Bone marrow (tissue), 2 donors: ENCODE measurements around the gene ITGAV.

Source experiments
- DNase-seq, 2 donors: peaks; one replicate each; lab custom pipeline; 2025; lab: John Stamatoyannopoulos, UW

Gene ITGAV

DNA sequence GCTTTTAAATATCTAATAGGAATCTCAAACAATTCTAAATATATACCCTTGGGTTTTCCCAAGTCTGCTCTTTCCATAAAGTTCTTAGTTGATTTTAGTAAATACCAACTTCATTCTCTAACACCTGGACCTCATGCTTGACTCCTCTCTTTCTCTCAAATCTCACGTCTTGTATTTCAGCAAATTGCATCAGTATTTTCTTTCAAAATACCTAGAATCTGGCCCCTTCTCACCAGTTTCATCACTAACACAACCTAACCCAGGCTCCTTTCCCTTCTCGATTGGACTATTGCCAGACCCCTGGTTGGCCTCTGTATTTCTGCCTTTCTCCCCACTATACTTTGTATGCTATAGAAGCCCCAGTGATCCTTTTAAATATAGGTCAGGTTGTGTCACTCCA is 81.0 kb downstream of the ITGAV start:
- no peak for DNase-seq

DNA sequence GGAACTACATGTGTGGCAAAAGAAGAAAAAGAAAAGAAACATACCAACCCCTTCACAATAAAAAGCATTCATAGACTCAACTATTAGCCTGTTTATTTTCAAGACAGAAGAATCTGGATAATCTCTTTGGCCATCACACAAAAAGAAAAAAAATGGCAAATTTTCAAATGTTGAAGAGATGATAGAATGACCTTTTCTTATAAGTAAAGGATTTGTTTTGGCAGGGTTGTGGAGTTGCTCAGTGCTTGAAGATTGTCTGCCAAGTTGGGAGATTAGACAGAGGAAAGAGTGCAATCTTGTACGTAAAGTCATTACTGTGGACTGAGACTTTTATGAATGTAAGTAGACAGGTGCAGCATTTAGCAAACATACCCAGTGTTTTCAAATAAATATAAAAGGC is 85.5 kb downstream of the ITGAV start:
- DNase-seq: no peak

DNA sequence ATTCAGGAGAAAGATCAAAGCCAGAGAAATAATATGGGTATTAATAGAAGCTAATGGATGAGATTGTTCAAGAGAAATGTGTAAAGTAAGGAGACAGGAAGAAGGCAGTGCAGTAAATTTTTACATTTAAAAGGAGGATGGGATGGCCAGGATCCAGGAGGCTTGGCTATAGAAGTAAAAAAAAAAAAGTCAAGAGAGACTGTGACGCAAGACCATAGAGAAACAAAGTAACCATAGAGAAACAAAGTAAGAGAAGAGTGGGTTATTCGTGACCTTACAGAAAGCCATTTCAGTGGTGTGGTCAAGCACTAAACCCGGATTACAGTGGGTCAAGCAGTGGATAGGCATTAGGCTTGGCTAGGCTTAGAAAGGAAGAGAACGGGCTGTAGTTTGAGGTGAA is 93.5 kb downstream of the ITGAV start:
- no peak for DNase-seq

DNA sequence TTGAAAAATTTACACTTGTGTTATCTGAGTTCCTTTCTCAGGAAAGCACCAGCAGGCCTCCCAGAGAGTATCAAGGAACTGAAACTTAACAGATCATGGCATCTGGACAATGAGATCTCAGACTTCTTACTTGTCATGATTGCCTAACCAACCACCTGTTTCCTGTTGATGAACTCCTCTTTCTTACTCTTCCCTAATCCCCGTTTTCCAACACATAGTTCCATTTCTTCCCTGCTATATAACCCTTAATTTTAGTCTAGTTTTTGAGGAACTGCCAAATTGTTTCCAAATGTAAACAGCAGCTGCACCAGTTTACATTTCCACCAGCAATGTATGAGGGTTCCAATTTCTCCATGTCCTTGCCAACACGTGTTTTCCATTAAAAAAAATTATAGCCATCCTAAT is 98.0 kb downstream of the ITGAV start:
- DNase-seq: no peak

DNA sequence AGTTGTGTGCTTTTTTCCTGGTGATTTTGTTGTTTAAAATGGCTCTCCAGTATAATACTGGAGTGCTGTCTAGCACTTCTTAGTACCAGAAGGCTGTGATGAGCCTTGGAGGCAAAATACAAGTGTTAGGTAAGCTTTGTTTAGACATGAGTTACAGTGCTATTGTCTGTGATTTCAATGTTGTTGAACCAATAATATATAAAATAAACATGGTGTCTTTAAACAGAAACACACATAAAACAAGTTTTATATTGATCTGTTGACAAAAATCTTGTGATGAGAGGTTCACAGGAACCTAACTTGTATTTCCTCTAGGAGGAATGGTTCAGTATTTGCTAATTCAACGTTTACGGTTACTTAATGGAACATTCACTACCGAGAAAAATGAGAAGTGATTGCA is 99.0 kb downstream of the ITGAV start:
- DNase-seq: no peak

DNA sequence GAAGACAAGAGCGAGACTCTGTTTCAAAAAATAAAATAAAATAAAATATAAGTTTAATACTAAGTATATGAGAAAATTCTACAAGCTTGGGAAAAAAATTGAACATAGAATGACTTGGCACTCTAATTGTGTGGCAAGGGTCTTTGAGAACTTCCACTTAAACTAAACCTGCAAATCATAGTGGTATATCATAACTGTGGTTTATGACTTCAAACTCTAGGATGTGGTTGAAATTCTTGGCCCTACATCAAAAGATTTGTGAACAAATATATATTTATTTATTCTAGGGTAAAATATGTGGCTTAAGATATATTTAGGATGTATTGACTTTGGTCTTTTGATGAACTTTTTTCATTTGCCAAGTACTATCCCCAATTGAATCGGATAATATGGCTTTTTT is 100.9 kb downstream of the ITGAV start:
- DNase-seq: no peak

DNA sequence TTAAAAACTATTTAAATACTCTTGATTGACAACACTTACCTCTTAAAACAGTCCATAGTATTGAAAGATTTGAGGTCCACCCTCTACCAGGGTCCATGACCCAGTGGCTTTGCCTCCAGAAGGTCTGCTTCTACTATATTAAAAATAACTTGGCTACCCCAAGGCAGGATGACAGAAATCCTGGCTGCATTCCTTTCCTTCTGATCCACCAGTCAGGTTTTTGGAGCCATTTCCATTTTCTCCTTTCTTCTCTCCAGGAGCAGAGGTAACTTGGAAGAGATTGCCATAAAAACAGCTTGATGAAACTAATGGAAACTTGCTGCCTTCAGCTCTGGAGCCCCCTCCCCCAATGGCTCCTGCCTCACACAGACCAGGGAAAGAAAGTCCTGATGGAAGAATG is 101.4 kb downstream of the ITGAV start:
- DNase-seq: no peak

DNA sequence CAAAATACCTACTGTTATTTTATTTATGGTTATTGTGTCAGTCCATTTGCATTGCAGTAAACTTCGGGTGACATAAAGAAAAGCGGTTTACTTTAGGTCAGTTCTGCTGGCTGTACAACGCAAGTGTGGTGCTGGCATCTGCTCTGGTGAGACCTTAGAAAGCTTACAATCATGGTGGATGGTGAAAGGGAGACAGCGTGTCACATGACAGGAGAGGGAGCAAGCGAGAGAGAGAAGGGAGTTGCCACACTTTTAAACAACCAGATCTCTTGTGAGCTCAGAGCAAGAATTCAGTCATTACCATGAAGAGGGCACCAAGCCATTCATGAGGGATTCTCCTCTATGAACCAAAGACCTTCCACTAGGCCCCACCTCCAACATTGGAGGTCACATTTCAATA is 102.0 kb downstream of the ITGAV start:
- DNase-seq: no peak

DNA sequence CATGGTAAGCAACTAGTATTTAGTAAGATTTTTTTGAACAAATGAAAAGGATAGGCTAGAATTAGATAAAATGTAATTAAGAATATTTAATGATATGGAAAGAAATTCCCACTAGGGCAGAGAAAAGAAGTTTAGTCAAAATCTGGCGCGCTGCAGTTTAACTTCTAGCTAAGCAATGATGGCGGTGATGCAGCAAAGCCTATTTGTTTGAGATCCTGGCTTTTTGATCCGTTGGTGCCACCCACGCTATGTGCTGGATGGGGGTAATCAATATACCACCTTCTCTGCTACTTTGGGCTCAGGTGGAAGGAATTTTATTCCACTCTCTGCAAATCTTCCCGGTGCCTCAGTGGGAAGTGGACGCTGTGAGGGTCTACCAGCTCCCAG is 103.6 kb downstream of the ITGAV start:
- DNase-seq: no peak

DNA sequence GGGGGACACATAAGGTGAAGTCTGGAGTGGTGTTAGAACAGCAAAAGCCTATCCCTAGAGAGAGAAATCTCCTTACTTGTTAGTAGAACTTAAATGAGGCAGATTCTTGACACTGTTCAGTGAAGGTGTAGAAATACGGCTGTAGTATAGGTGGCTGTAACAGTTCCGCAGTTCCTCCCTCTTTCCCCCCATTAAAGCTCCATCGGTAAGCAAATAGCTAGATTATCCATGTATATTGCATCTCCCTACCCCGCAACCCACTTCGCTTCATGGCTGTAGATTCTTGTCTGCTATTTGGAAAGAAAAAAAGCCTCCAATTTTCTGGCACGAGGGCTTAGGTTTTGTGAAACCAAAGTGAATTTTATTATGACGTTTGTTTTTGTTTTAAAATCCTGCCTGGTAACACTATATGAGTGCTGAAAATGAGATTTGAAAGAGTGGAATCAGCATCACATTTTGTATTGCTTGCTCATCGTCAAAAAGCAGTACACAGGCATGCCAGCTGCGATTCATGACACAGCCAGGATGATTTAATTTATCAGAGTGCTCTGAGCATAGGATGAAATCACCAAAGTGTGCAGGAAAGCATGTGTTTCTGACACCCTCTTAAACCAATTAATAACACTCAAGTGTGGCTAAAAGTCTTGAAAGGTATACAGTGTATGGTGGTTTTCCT is 105.4 kb downstream of the ITGAV start:
- no peak for DNase-seq

DNA sequence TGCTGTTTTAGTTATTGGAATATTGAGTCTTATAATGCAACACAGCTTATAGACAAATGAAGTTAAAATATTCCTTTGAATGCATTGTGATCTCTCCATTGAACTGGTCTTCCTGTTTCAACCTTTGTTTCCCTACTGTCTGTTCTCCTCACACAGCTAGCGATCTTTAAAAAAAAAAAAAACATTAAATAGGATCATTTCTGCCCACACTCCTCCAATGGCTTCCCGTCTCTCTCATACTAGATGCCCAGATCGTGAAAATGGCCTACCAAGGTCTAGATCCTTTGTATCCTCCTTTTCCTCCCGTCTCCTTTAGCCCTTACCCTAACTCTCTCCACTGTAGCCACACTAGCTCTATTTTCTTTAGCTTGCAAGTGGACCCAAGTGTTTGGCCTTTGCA is 106.4 kb downstream of the ITGAV start:
- no peak for DNase-seq

DNA sequence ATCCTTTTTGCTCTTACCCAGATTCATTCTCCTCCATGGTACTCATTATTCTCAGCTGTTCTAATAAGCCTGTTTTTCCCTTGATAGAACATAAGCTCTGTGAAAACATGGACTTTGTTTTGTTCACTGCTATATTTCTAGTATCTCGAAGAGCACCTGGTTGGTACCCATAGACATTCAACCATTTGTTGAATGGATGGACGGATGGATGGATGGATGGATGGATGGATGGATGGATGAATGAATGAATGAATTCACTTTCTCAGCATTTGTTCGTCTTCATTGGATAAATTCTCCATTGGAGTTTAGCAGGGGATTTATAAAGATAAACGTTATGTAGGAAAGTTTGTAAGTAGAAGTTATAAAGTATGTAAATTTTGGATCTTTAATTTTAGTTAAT is 106.9 kb downstream of the ITGAV start:
- no peak for DNase-seq

DNA sequence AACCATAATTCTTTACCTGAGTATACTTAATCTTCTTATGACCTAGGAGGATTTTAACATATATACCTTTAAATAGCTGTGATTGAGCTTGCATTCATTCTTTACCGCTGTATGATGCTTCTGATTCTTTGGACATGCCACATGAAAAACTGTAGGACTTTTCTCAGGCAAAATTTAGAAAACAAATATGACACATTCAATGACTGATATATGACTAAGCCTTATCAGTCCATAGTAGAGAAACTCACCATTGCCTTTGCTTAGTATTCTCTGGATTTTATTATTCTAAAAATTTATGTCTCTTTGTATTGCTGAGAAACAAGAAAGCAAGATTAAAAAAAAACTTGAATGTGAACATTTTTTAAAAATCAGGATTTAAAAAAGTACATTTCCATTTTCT is 107.7 kb downstream of the ITGAV start:
- DNase-seq: no peak

DNA sequence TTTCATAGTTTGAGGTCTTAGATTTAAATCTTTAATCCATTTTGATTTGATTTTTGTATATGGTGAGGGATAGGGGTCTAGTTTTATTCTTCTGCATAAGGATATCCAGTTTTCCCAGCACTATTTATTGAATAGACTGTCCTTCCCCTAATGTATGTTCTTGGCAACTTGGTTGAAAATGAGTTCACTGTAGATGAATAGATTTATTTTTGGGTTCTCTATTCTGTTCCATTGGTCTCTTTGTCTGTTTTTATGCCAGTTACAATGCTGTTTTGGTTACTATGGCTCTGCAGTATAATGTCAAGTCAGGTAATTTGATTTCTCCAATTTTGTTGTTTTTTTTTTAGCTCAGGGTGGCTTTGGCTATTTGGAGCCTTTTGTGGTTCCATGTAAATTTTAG is 109.9 kb downstream of the ITGAV start:
- DNase-seq: no peak

DNA sequence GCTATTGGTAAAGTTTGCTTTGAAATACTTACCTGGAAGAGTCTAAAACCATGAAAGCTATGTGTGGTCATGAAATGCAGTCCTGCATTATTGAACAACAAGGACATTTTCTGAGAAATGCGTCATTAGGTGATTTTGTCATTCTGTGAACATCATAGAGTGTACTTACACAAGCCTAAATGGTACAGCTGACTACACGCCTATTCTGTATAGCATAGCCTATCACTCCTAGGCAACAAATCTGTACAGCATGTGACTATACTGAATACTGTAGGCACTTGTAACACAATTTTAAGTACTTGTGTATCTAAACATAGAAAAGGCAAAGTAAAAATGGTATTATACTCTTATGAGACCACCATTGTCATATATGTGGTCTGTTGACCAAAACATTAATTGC is 112.2 kb downstream of the ITGAV start:
- no peak for DNase-seq

DNA sequence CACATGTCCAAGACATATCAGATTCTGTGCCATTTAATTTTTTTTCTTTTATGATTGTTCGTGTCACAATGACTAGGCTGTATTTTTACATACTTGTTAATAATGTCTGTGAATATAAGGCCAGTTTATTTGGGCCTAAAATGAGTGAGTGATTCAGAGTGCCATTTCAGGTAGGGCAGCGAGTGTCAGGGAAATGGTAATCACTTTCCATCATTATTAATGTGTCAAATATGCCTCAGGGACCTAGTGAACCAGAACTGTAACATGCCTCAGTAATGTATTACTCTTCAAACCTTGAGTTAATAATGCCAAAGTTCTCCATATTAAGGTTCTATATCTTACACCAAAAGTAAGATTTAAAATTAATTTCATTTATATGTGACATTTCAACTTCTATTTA is 112.6 kb downstream of the ITGAV start:
- DNase-seq: no peak

DNA sequence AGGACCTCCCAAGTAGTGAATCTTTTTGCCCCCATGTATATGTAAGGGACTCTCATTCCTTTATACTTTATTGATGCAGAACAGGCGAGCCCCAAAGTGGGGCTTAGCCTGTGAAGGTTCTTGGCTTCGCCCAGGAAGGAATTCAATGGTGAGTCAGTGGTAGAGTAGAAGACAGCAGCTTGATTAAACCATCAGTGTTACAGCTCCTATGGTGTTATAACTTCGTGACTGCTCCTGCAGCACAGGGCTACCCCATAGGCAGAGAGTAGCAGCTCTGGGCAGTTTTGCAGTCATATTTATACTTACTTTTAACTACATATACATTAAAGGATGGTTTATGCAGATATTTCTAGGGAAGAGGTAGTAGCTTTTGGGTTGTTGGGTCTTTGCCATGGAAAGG is 115.0 kb downstream of the ITGAV start:
- DNase-seq: no peak

DNA sequence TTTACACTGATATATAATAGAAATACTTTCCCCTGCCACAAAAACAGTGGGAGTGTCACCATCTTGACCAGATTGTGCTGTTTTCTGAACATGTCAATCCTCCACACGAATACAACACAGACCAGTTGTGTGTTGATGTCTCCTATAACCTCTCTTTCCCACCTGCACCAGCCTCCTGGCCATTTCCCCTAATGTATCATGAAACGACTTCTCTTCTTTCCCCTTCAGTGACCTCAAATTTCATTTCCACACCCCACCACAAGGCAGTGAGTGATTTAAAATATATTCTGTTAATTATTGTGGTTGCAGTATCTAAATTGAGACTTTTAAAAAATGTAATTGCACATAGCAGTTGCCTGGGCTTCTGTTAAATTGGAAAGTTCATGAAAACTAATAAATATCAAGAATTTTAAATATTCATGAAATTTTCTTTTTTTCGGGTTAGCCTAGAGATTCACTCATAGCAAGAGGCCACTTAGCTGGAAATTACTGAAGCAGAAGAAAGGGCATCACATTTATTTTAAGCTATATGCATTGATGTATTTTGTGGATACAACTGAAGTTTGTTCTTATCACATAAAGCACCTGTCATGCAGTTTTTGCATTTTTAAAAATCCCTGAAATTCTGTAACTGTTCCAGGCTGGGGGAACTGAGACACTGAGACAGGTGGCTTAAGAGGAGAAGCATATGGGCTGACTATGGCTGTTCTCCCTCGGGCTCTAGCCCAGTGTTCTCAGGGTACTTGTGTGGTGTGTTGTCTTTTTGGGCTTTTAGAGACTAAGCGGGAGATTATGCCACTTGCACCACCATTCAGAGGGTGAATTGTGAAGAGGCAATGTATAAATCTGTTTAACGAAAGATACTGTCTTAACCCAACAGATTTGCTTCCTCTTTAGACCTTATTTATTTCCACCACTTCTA is 119.9 kb downstream of the ITGAV start:
- DNase-seq: no peak

DNA sequence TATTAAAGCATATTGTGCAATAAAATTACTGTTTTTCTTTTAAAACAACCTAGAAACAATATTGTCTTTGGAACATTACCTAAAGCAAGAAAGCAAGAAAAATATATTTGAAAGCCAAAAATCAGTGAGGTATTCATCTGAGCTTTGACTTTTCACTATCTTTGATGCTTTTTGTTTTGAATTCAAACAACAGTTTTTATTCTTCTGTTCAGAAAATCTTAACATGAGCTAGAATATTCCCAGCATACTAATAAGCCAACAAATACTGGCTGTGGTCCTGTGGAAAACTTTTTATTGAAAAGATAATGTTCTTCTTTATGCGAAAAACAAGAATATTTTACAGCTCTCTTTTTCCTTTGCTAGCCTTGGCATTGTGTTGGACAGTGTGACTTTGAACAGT is 123.8 kb downstream of the ITGAV start:
- no peak for DNase-seq

DNA sequence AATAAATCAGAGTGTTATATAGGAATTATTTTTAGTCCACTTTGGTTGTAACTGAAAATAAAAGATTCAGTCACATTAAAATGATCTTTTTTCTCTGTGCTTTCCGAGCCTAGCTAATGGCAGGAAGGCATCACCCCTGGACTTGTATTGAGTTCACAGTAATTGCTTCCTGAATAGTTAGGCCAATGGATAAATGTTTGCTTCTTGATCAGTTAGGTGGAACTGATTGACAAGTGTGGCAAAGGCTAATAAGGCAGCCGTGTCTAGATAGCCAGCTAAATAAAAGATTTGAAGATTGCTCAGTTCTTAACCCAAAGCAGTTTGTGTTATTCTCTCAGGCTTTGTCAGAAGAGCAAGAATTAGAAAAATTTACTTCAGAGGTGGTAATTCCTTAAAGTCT is 124.8 kb downstream of the ITGAV start:
- DNase-seq: no peak

DNA sequence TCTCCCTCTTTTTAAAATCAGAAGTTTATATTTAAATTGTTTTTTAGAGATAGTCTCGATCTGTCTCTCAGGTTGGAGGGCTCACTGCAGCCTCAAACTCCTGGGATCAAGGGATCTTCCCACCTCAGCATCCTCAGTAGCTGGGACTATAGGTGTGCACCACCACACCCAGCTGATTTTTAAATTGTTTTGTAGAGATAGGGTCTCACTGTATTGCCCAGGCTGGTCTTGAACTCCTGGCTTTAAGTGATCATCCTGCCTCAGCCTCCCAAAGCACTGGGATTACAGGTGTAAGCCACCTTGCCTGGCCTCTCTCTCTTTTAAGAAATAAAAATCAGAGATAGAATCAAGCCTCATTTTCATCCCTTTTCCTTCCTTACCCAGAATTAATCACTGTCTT is 126.1 kb downstream of the ITGAV start:
- no peak for DNase-seq

DNA sequence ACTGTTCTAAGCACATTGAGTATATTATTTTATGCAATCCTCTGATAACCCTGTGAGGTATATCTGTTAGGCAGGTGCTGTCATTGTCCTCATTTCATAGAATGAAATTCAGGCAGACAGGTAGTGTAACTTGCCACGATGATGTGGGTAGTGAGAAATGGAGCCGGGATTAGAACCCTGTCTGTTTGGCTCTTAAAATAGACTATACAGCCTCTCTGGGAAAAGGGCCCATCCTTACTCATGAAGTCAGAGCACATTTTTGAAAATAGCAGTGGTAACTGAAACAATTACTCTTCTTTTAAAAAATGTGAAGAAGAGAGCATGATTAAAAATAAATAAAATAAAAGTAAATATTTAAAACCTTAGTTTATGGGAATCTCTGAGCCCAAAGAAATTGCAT is 127.0 kb downstream of the ITGAV start:
- no peak for DNase-seq

DNA sequence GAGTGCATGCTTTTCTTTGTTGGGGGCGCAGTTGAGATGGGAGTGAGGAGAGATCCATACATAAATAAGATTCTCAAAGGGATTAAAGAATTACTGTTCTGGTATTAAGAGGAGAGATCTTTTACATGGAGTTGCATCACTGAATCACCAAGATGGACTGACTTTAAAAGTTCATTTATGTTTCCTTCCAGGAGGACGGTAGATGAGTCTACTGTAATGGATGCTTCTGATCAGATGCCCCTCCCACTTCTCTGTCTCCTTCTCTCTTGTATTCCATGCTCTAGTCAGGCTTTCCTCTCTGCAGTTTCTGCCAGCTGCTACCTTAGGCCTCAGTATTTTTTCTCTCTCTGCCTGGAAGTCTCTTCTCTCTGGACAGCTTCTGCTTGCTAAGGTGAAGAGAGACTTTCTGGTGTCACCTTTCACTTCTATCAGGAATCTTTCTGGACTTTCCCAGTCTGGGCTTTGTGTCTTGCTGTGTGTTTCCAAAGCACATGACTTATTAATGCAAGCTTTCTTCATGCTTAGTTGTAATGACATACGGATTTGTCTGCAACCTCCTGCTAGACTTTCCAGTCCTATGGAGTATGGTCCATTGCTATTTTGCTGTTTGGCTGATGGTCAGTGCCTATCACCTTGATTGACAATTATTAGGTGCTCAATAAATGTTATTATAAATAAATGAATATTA is 127.6 kb downstream of the ITGAV start:
- no peak for DNase-seq
